EL (cell line): ENCODE results near the gene PIK3C2G.
"Not testable (repeated sequence)": the region's sequence is repeated elsewhere in the genome, so short reads cannot be mapped to it uniquely, and the experiment has no call there.

ENCODE experiments used
- DNase-seq: peaks from one replicate; pipeline ENCODE4 v3.0.0-alpha.2; 2016

PIK3C2G gene, protein sequence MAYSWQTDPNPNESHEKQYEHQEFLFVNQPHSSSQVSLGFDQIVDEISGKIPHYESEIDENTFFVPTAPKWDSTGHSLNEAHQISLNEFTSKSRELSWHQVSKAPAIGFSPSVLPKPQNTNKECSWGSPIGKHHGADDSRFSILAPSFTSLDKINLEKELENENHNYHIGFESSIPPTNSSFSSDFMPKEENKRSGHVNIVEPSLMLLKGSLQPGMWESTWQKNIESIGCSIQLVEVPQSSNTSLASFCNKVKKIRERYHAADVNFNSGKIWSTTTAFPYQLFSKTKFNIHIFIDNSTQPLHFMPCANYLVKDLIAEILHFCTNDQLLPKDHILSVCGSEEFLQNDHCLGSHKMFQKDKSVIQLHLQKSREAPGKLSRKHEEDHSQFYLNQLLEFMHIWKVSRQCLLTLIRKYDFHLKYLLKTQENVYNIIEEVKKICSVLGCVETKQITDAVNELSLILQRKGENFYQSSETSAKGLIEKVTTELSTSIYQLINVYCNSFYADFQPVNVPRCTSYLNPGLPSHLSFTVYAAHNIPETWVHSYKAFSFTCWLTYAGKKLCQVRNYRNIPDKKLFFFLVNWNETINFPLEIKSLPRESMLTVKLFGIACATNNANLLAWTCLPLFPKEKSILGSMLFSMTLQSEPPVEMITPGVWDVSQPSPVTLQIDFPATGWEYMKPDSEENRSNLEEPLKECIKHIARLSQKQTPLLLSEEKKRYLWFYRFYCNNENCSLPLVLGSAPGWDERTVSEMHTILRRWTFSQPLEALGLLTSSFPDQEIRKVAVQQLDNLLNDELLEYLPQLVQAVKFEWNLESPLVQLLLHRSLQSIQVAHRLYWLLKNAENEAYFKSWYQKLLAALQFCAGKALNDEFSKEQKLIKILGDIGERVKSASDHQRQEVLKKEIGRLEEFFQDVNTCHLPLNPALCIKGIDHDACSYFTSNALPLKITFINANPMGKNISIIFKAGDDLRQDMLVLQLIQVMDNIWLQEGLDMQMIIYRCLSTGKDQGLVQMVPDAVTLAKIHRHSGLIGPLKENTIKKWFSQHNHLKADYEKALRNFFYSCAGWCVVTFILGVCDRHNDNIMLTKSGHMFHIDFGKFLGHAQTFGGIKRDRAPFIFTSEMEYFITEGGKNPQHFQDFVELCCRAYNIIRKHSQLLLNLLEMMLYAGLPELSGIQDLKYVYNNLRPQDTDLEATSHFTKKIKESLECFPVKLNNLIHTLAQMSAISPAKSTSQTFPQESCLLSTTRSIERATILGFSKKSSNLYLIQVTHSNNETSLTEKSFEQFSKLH (N-terminal part only)

DNA sequence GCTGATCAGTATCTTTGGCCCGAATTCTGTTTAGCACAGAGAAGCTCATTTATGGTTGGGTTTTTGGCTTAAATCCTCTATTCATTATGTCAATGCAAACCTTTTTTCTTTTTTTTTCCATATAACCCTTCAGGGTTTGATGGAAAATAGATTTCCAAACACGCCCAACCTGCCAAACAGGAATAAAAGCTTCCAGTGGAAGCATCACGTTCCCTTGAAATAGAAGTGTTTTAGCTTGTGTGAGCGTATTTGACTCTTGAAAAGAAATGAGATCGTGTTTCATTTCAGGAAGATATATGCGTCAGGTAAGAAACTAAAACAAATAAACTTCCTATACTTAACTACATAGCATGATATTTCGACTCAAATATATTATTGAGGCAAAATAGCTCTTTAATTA lies at the start of gene PIK3C2G:
PIK3C2G (plus strand) TSS at position 246 of the 400 bp plus-strand sequence. CDS start 20,564 bp downstream, outside the sequence.
- DNase-seq = no peak

DNA sequence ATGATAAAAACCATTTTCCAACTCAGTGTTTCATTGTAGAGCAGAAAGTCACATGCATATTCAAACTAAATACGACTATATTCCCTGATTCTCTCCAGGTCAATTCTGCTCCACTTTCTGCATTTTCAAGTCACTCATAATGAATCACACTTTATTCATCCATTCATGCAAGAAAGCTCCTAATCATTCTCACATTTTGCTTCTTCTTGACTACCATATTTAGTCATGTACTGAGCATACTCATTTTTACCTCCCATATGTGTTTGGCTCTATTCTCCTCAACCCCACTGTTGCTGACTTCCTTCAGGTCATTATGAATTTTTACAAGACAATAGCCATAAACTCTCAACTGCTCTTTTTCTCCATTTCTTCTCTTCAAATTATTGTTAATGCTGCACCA lies 43.4 kb upstream of the PIK3C2G start:
- DNase-seq = no peak

DNA sequence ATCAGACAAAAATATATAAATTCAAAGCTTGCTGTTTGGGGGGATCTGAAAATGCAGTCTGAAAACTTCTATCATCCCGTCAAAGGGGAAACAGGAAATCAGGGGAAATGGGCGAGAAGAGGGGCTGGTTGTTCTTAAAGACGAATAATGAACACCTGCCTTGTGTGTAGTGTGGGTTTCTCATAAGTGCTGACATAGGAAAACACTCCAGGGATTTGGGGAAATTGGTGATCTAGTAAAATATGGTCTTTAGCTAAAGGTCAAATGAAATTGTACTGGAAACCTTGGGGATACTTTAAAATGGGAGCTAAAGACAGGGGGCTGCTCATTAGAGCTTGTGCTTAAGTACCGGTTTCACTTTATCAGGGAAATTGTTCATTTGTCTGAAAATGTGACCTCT lies 39.6 kb upstream of the PIK3C2G start:
- no peak for DNase-seq

DNA sequence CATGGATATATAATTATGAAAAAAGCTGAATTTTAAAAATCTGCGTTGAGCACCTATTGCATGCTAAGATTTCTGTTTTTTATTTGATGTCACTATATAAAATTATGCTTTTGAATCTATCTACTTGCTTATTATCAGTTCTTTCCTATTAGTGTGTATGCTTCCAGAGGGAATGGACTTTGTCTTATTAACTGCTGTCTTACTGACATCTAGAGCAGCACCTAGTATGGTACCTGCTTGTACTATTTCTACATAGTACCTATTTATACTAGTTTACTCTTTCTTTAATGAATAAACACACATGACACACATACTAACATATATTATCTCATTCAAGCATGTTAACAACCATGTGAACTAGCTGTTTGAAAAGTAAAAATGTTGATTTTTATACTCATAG lies 38.6 kb upstream of the PIK3C2G start:
- no peak for DNase-seq

DNA sequence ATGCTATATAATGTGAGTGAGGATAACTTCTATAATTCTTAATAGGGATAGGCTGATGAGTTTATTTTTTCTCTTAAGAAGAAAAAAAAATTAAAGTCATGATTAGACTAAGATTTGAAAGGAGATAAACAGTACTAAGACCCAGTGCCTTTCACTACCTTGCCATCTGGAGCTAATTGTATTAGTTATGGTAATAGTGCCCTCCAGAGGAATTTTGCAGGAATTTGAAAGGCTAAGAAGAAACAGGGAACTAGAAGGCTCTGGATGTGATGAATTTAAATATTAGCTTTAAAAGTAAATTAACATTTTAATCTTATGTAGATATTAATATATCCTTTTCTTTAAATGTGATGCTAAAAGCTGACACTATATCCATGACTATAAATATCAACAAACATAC lies 36.6 kb upstream of the PIK3C2G start:
- peak; percentile 47 for DNase-seq

DNA sequence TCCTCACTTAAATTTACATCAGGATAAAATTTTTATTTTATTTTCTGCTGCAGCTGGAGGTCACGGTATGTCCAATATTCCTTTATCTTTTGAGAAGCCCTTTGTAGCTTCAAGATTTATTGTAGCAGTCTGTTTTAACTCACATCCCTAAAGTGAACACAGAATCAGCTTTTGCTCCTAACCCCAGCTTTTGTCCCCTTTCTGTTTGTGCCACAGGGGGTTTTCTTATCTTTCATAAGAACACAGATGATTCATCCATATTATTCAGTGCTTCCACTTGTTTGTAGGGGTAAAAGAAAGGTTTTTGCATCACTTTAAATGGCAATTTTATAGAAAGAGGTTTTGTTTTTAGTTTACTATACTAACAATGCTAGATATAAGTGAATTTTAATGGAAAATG lies 21.8 kb upstream of the PIK3C2G start:
- peak; percentile 12 for DNase-seq

DNA sequence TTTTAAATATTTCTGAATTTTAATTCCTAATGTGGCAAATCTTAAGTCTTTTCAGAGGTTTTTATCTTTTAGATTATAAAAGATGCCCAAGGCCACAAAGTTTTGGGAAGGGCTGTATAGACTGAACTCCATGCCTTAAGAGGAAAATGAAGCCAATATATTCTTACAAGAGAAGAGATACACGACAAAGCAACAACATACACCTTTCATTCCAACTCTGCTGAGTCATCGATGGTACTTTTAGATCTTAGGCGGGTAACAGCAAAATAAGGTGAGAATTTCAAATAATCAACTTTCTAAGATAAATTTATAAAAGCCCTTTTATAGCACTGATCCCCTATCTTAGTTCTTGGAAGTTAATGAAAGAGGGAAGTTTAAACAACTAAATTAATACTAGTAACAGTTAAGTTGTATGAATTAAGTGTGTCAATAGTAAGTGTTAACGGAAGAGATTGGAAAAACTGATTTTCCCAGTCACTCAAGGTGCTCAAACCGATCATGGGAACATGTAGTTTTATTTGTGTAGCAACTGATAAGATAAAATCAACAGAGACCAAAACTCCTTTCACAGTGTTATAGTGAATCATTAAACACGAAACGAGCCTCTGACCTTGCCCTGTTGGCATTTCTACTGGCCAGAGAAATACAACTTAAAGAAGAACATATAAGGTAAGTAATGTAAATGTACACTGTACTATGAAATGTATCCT lies 18.8 kb upstream of the PIK3C2G start:
- no peak for DNase-seq

DNA sequence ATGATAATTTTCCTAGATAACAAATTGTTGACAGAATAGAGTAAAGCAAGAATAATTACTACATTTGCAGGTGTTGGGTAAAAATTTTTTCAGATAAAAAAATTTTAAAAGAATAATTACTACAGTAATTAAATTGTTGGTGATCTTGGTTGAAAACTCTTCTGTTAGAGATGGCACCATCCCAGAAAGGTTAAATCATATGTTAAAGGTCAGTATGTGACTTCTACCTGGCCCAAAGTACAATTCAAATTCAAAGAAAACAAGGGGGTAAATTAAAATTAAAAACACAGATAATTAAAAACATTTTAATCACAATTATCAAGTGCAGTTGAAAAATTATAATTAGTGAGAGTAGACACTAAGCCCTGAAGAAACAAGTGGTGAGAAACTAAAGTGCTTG lies 18.1 kb upstream of the PIK3C2G start:
- no peak for DNase-seq

DNA sequence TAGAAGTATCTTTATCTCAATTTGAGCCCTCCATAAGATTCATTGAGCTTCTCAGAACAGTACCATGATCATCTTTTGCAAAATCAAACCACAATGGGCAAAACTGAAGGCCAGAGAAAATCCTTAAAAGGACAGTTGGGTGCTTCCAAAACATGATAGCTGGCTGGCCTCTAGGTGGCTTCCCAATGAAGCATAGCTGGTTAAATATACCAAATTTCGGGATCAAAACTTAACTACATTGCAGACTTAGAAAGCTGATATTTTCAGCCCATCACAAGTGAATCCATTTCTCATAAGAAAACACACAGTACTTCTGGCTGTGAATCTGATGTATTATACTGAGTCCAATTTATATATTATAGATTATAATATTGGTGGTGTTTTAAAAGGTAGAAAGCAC lies 15.3 kb upstream of the PIK3C2G start:
- no peak for DNase-seq

DNA sequence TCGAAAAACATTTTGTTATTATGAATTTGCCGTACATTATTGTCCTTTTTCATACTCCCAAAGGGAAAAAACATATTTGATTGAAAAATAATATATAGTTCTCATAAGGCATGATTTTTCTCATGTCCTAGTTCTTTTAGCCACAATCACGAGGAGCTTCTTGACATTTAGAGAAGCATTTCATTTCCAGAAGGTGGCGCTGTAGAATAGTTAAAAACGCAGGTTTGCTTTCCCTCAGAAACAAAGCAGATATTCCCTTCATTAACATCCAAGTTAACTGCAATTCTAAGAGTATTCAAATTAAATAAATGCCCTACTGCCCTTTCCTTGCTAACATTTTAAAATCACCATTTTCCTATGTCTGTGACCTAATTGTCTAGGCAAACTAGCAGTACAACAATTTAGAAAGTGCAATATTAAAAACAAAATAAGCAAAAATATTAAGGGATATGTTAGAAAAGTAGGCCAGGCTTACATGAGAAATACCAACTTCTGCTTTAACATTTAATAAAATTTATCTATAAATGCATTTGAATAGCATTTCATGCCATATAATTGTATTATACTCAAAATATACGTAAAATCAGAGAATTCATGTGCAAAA lies 10.9 kb upstream of the PIK3C2G start:
- peak; percentile 72 for DNase-seq

DNA sequence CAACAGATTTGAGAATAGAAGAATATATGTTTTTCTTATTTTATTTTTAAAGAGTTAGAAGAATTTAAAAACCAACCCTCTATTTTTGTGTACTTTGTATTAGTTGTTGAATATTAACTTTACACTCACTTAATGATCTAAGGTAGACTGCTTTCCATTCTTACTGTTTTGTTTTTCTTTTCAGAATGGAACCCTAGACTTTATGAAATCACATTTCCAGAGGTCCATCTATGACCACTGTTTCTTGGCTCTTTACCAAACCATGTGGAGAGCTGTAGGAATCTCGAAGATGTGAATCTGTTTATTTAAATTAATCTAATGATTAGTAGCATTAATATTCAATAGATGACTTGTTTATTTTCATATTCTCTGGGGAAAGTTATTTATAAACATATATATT lies 7.2 kb upstream of the PIK3C2G start:
- no peak for DNase-seq

DNA sequence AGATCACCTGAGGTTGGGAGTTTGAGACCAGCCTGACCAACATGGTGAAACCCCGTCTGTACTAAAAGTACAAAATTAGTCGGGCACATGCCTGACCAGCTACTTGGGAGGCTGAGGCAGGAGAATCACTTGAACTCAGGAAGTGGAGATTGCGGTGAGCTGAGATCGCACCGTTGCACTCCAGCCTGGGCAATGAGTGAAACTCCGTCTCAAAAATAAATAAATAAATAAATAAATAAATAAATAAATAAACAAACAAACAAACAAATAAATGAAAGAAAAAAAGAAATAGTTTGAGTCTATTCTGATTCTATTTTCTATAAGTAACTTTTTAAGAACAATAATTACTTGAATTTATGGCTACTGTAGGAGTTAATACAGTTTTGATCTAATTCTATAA lies 6.3 kb upstream of the PIK3C2G start:
- DNase-seq = not testable (repeated sequence)

DNA sequence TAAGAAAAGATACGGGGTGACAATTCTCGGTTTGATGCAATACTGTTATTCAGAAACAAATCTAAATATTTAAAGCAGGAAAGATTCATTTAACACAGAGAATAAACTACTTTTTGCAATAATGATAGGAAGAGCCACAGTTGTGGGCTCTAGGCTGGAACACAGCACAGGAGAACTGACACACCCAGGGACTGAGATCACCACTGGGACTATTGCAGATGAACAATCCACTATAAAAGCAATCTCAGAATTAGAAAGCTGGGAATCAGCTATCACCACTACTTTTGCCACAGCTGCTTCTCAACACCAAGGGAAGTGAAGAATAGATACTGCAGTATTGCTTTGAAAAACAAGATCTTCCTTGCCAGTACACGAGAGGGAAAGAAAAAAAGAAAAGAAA lies 4.1 kb upstream of the PIK3C2G start:
- DNase-seq = no peak

DNA sequence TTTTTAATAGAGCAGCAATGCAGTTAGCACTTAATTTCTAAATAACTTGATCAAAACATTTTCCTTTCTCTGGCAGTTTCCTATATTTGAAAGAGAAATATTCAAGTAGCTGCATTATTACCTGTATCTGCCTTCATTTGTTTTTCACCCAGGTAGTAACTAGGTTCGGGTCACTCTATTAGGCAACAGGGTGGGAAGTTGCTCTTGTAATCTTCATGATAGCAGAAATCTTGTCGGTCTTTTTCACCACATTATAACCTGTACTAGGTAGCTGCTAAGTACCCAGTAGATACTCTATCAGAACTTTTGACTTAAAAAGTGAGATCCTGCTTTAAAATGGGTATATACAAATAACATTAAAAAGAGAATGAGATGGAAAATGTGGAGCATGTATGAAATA lies 2.4 kb upstream of the PIK3C2G start:
- no peak for DNase-seq

DNA sequence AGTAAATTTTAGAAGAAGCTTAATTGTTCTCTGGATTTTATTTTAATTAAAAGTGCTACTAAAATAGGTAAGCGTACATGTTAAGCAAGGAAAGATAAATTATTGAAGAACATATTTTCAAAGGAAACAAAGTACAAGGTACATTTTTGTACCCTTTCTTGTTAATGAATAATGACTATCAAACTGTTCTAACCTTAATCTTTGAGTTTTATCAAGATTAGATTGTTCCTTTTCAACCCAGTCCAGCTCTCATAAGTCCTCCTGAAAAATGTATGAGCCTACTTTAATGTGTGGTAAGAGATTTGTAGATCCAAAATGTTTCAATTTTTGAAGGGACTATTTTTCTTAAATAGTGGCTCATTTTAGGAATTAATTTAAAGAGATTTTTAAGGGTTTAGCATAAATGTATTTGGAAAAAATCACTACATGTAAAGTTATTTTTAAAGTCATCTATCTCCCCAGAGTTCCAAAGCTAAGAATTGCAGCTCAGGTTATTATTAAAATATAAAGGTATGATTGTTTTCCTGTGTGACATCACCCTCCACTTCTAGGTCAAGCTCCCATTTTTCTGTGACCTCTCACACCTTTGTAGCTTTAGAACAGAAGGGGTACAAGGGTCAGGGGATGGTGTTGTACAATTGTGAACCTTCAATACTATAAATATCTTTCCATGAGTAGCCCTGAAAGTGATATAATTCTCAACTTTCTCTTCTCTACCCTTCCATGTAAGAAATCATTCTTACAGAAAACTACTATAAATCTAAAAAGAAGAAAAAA lies 1.2 kb upstream of the PIK3C2G start:
- no peak for DNase-seq

DNA sequence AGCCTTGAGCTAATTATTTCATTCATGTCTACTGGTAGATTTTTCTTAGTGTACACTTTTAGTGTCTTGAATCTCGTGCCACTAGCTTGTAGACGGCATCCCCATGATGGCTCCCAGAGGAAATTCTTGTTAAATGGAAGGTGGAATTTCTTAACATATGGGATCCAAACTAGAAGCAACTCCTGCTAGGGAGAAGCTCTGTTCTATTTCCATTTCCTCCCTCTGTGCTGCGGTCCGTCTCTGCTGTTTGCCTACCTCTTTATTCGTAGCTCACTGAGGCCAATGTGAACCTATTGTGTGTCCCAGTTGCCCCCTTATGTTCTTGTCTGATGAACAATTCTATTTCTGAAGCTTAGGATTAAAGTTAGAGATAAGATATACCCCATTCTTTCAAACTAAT lies 588 bp downstream of the PIK3C2G start:
- DNase-seq = no peak

DNA sequence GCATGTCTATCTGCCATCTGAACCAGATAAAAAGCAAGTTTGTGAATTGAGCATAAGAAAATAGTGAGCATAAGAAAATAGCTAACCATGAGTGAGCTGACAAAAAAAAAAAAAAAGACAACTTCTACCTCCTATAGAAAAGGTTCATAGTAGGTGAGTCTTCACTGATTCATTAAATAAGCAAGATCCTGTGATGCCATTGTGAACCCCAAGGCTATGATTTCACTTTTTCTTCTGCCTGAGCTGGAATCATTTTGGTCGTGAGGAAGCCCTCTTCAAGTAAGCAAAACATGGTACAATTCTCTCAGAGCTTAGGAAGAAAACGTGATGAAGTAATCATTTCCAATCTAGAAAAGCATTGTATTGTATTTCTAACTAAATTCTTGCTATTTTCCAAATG lies 1.2 kb downstream of the PIK3C2G start:
- DNase-seq = peak; percentile 12

DNA sequence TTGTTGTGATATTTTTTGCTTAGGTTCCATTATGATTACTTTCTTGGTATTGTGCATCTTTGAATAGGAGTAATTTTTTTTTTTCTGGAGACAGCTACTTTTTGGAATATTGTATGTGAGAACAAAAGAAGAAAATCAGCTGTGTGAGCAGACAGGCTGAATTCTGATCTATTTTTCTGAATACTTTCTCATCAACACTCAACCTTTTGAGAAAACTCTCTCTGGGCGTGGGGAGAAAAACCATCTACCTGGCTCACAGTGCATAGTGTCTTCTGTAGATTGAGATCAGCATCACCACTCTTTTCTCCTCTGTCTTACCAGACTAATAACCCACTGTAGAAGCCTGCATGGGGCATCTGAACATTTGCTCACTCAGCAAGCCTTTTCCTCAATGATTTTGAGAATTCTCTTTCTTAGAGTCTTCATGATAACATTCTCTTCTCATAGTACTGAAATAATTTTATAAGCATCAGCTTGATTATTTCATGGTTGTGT lies 3.3 kb downstream of the PIK3C2G start:
- no peak for DNase-seq

DNA sequence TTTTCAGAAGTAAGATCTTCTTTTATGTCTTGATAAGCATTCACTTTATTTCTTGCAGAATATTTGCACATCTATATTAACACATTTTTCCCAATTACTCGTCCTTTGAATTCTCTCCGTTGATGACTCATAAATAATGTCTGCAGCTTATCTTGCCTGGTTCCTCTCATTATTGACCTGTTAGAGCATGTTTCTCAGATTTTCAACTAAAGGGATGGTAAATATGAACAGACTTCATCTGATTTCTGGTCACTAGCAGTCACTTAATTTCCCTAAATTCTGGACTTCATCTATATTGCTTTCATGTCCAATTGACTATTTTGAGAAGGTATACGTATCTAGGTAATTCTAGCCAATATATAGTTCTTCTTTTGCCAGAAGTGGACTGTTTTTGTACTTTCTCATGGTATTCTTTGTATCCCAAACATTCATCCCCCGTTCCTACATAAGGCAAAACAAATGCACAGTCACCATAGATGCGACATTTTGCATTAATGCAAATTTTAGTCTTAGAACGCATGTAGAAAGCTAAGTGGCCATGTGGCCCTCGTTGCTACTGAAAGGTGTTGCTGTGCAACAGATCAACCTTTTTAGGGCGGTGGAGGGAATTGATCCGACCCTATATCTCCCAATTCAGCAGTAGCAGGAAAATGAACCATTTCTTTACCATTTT lies 6.2 kb downstream of the PIK3C2G start:
- no peak for DNase-seq

DNA sequence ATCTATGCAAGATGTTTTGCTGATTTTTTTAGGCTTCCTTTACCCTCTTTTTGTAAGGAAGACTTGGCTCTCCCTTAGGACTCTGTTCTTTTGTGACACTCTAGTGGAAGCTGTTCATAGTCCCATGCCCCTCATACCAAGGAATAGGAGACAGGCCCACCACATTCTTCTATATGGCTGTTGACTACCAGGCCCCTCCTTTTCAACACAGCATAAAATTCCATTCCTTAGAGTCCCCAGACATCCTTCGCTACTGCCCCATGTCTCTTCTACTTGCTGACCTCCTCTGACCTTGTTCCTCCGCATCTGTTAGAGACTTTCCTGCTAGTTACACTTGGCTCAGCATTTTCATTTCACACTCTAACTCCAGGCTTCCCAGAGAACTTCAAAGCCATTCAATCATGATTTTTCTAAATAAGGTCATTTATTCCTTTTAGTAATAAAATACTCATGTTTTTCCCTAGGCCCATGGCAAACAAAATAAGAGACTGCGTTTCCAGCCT lies 9.7 kb downstream of the PIK3C2G start:
- no peak for DNase-seq
